ENCODE results near the gene KLHL26. TPM values are rescaled to one million over a fixed set of nuclear protein-coding genes. Genes with fewer than 3 reads are reported as not detected.

Gene KLHL26
- total RNA-seq, 3 donors from 2014 or later (not counting 1 experiment from before 2014, with no cell fraction given): 8.0 to 11.5 (median 9.6) TPM

DNA sequence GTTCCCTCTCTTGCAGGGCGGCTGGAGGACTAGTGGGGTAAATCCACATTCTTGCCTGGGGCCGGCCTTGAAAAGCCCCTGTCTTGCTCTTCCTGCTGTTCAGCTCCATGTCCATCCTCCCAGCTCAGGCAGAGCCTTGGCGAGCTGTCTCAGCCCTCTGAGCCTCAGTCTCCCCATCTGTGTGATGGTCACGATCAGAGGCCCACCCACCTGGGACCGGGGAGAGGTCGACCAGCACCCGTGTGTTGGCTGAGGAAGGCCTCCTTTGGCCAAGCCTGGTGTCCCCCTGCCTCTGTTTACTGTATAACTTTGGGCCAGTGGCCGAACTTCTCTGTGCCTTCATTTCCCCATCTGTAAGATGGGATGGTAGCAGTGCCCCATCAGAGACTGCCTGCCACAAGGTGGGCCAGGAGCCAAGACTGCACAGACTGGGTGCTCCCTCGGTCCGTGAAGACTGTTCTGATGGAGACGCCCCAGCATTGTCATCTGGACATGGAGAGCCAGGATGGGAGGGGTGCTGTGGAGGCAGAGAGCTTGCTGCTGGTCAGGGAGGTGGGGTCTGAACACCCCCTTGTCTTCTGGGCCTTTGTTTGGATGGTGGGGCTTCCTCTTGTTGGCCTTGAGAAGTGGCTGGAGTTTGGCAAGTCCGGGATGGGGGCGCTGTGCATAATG is 18.5 kb downstream of the KLHL26 start:
- no peak overlapping the region for H3K4me3 ChIP-seq (ENCODE audit: low read length)
- TF ChIP-seq, protein P1, sequence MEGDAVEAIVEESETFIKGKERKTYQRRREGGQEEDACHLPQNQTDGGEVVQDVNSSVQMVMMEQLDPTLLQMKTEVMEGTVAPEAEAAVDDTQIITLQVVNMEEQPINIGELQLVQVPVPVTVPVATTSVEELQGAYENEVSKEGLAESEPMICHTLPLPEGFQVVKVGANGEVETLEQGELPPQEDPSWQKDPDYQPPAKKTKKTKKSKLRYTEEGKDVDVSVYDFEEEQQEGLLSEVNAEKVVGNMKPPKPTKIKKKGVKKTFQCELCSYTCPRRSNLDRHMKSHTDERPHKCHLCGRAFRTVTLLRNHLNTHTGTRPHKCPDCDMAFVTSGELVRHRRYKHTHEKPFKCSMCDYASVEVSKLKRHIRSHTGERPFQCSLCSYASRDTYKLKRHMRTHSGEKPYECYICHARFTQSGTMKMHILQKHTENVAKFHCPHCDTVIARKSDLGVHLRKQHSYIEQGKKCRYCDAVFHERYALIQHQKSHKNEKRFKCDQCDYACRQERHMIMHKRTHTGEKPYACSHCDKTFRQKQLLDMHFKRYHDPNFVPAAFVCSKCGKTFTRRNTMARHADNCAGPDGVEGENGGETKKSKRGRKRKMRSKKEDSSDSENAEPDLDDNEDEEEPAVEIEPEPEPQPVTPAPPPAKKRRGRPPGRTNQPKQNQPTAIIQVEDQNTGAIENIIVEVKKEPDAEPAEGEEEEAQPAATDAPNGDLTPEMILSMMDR (IDR thresholded peaks at IDR 0.05): no peak
- no peaks in the 10 kb centered on the region for H3K27me3 Mint-ChIP-seq (ENCODE audit: low read depth in 2 of 2)
- DNase-seq (no peak), ATAC-seq (no peak)
- no peaks in the 10 kb centered on the region for H3K9me3 ChIP-seq (ENCODE audit: control insufficient read depth, insufficient read depth, low read length)
- intact Hi-C loops (cut with micrococcal nuclease): no loop called here
- no peaks in the 10 kb centered on the region for H3K27me3 ChIP-seq (ENCODE audit: control insufficient read depth, insufficient read depth, low read length)
- 97% methylated on average over 13 of the region's 13 CpGs for WGBS (ENCODE audit: insufficient coverage)
- H3K4me1 ChIP-seq (ENCODE audit: control insufficient read depth, insufficient read depth, low read length): peaks cover 15% of the 10 kb centered on the region
- H3K27ac Mint-ChIP-seq: no peak overlapping the region
- H3K4me1 Mint-ChIP-seq: peaks cover 20 to 45% of the 10 kb centered on the region in 2 donors
- no peaks in the 10 kb centered on the region for H3K36me3 Mint-ChIP-seq
- H3K4me3 Mint-ChIP-seq: no peak overlapping the region
- H3K36me3 ChIP-seq (ENCODE audit: control insufficient read depth, insufficient read depth, low read length): no peaks in the 10 kb centered on the region
- H3K9me3 Mint-ChIP-seq: peaks cover 0 to 4% of the 10 kb centered on the region in 2 donors
- H3K27ac ChIP-seq (ENCODE audit: low read length): no peak overlapping the region

DNA sequence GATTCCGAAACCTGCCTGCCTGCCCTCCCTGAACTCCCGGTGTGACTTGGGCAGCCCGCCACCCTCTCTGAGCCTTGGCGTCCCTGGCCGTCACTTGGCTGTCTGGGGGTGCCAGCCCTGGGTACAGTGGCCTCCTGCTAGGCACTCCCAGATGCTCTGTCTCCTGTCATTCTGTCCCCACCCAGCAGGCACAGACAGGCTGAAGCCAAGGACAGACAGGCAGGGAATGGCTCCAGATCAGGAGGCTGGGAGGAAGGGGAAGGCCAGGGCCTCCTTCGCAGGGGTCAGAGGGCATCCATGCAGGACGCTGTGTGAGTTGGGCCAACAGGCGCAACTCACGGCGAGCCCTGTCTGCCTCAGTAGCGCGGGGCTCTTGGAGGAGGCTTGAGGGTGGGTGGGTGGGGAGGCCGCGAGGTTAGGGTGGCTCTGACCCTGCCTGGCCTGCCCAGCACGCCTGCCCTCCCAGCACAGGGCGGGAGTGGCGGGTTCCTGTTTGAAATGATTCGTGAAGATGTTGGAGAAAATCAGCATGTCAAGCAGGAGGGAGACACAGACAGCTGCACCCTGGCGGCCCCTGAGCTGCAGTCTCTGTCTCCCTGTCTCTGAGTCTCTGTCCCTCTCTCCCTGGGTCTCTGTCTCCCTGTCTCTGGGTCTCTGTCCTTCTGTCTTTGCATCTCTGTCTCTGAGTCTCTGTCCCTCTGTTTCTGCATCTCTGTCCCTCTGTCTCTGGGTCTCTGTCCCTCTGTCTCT is 19.7 kb downstream of the KLHL26 start:
- Mint-ChIP-seq H3K9me3 (peaks cover 0 to 4% of the 10 kb centered on the region in 2 donors), H3K4me3 (no peak overlapping the region), H3K4me1 (peaks cover 24 to 46% of the 10 kb centered on the region in 2 donors), H3K27ac (no peak overlapping the region), H3K27me3 (ENCODE audit: low read depth in 2 of 2) (no peaks in the 10 kb centered on the region), H3K36me3 (no peaks in the 10 kb centered on the region)
- ATAC-seq (no peak), DNase-seq (no peak)
- no peaks in the 10 kb centered on the region for H3K27me3 ChIP-seq (ENCODE audit: control insufficient read depth, insufficient read depth, low read length)
- H3K9me3 ChIP-seq (ENCODE audit: control insufficient read depth, insufficient read depth, low read length): no peaks in the 10 kb centered on the region
- H3K27ac ChIP-seq (ENCODE audit: low read length): no peak overlapping the region
- no peak overlapping the region for H3K4me3 ChIP-seq (ENCODE audit: low read length)
- peaks cover 10% of the 10 kb centered on the region for H3K4me1 ChIP-seq (ENCODE audit: control insufficient read depth, insufficient read depth, low read length)
- TF ChIP-seq, protein P1 (IDR thresholded peaks at IDR 0.05): no peak
- no peaks in the 10 kb centered on the region for H3K36me3 ChIP-seq (ENCODE audit: control insufficient read depth, insufficient read depth, low read length)
- WGBS (ENCODE audit: insufficient coverage): 89% methylated on average over 15 of the region's 19 CpGs
- intact Hi-C loops (cut with micrococcal nuclease): no loop called here

DNA sequence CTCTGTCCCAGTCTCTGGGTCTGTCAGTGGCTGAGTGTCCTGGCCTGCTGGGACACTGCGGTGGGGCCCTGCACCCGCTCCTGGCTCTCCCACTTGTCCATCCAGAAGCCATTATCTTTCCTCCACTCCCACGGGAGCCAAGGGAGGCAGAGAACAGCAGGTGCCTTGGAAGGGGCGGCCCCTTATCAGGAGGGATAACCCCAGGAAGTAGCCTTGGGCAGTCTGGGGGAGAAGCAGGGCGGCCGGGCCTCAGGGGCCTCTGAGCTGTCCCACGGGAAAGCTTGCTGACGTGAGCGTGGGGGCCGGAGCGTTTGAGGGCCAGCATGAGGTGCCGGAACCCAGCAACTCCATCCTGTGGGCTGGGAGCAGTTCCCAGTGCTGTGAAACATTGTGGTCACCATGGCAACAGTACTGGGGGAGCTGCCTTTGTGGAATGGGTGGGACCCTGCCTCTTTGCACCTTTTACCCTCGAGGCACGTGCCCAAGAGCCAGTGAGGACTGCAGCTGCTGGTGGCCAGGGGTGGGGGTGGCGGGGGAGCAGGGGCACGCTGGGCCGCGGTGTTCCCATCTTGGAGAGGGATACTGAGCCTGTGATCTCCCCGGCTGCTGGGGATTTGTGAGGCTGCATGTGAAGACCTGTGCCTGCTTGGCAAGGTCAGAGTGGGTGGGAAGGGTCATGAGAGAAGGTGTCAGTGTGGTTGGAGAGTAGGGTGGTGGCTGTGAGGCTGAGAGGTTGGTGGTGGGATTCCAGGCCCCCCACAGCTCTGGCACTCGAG is 20.9 kb downstream of the KLHL26 start:
- Mint-ChIP-seq H3K4me1 (peaks cover 26 to 42% of the 10 kb centered on the region in 2 donors), H3K4me3 (no peak overlapping the region), H3K27me3 (ENCODE audit: low read depth in 2 of 2) (no peaks in the 10 kb centered on the region), H3K9me3 (peaks cover 0 to 4% of the 10 kb centered on the region in 2 donors), H3K27ac (peak overlapping the region in 1 of 2 donors; percentile 10), H3K36me3 (no peaks in the 10 kb centered on the region)
- DNase-seq (no peak), ATAC-seq (no peak)
- H3K4me3 ChIP-seq (ENCODE audit: low read length): no peak overlapping the region
- intact Hi-C loops (cut with micrococcal nuclease): no loop called here
- H3K27me3 ChIP-seq (ENCODE audit: control insufficient read depth, insufficient read depth, low read length): no peaks in the 10 kb centered on the region
- H3K27ac ChIP-seq (ENCODE audit: low read length): no peak overlapping the region
- H3K9me3 ChIP-seq (ENCODE audit: control insufficient read depth, insufficient read depth, low read length): no peaks in the 10 kb centered on the region
- TF ChIP-seq, protein P1 (IDR thresholded peaks at IDR 0.05): no peak
- H3K36me3 ChIP-seq (ENCODE audit: control insufficient read depth, insufficient read depth, low read length): peaks cover 3% of the 10 kb centered on the region
- 79% methylated on average over 20 of the region's 20 CpGs for whole genome bisulfite sequencing (ENCODE audit: insufficient coverage)
- peaks cover 10% of the 10 kb centered on the region for H3K4me1 ChIP-seq (ENCODE audit: control insufficient read depth, insufficient read depth, low read length)
